ENCODE results near the gene BFSP2. TPM values are rescaled to one million over a fixed set of nuclear protein-coding genes. Genes with fewer than 3 reads are reported as not detected.
"Not testable (repeated sequence)": the region's sequence is repeated elsewhere in the genome, so short reads cannot be mapped to it uniquely, and the experiment has no call there.

BFSP2 gene
- total RNA-seq, 2 experiments from 2014 or later = 0.55 to 1.0 TPM

- POLR2A ChIA-PET = interaction anchor here (0.6 to 9.6 kb wide), 3 partner anchors 89 to 264 kb away, joined by 3 to 110 read pairs (median 3); partner anchors contain the start of genes CDV3 and TOPBP1
- Mint-ChIP-seq H3K4me3 (no peak overlapping the region), H3K27ac (no peak overlapping the region), H3K27me3 (no peaks in the 10 kb centered on the region), H3K9me3 (peaks cover 2% of the 10 kb centered on the region), H3K36me3 (ENCODE audit: low read depth) (peaks cover 2% of the 10 kb centered on the region), H3K4me1 (peaks cover 34% of the 10 kb centered on the region)
- CTCF ChIA-PET = interaction anchor here (2.0 to 4.6 kb wide), 3 partner anchors 33 to 90 kb away, joined by 6 to 23 read pairs (median 19); partner anchors contain the start of gene CDV3
- DNase-seq = no peak
Observed at GRCh38 chr3:133487204-133487603, 87.3 kb downstream of the BFSP2 start.

GRCh38 chr3:133487920-133488540, 88.2 kb downstream of the BFSP2 start:
- DNase-seq = peak; percentile 45
- Mint-ChIP-seq H3K4me3 (no peak overlapping the region), H3K27ac (no peak overlapping the region), H3K9me3 (peaks cover 2% of the 10 kb centered on the region), H3K27me3 (no peaks in the 10 kb centered on the region), H3K4me1 (peaks cover 42% of the 10 kb centered on the region), H3K36me3 (ENCODE audit: low read depth) (peaks cover 2% of the 10 kb centered on the region)
- ChIA-PET CTCF (interaction anchor here (0.6 to 4.6 kb wide), 13 partner anchors 8 to 330 kb away, joined by 3 to 23 read pairs (median 5); partner anchors contain the start of gene CDV3), POLR2A (interaction anchor here (0.6 to 9.6 kb wide), 4 partner anchors 9 to 263 kb away, joined by 3 to 110 read pairs (median 3); partner anchors contain the start of genes CDV3 and TOPBP1)

- H3K36me3 Mint-ChIP-seq (ENCODE audit: low read depth) = peaks cover 2% of the 10 kb centered on the region
- ChIA-PET CTCF (interaction anchor here (0.7 to 4.6 kb wide), 14 partner anchors 9 to 140 kb away, joined by 3 to 23 read pairs (median 4); partner anchors contain the start of gene CDV3), POLR2A (interaction anchor here (1.1 to 9.6 kb wide), 2 partner anchors 10 to 87 kb away, joined by 3 to 110 read pairs; partner anchors contain the start of gene CDV3)
- H3K27ac Mint-ChIP-seq = no peak overlapping the region
- no peak overlapping the region for H3K4me3 Mint-ChIP-seq
- no peaks in the 10 kb centered on the region for H3K27me3 Mint-ChIP-seq
- no peak for DNase-seq
- H3K9me3 Mint-ChIP-seq = peaks cover 2% of the 10 kb centered on the region
- H3K4me1 Mint-ChIP-seq = peaks cover 45% of the 10 kb centered on the region
Observed at GRCh38 chr3:133488785-133489367, 89.0 kb downstream of the BFSP2 start.

- no peak overlapping the region for H3K27ac Mint-ChIP-seq
- no peak overlapping the region for H3K4me3 Mint-ChIP-seq
- H3K9me3 Mint-ChIP-seq = peaks cover 2% of the 10 kb centered on the region
- DNase-seq = no peak
- POLR2A ChIA-PET = interaction anchor here (1.1 to 9.6 kb wide), 3 partner anchors 11 to 106 kb away, joined by 3 to 110 read pairs (median 4); partner anchors contain the start of gene CDV3
- peaks cover 2% of the 10 kb centered on the region for H3K36me3 Mint-ChIP-seq (ENCODE audit: low read depth)
- H3K4me1 Mint-ChIP-seq = peaks cover 45% of the 10 kb centered on the region
- H3K27me3 Mint-ChIP-seq = no peaks in the 10 kb centered on the region
- CTCF ChIA-PET = interaction anchor here (0.7 to 4.6 kb wide), 9 partner anchors 10 to 111 kb away, joined by 3 to 23 read pairs (median 4); partner anchors contain the start of gene CDV3
Observed at GRCh38 chr3:133489466-133490085, 89.7 kb downstream of the BFSP2 start.

- Mint-ChIP-seq H3K9me3 (peaks cover 2% of the 10 kb centered on the region), H3K36me3 (ENCODE audit: low read depth) (peaks cover 2% of the 10 kb centered on the region), H3K27ac (peak overlapping the region; percentile 60), H3K4me3 (no peak overlapping the region), H3K4me1 (peaks cover 45% of the 10 kb centered on the region), H3K27me3 (no peaks in the 10 kb centered on the region)
- ChIA-PET CTCF (interaction anchor here (0.6 to 4.6 kb wide), 4 partner anchors 14 to 82 kb away, joined by 3 to 19 read pairs (median 4); partner anchors contain the start of gene CDV3), POLR2A (interaction anchor here (0.9 to 9.6 kb wide), 4 partner anchors 15 to 104 kb away, joined by 3 to 110 read pairs (median 4); partner anchors contain the start of gene CDV3)
- peak; percentile 47 for DNase-seq
Observed at GRCh38 chr3:133490468-133491351, 90.9 kb downstream of the BFSP2 start.

- Mint-ChIP-seq H3K36me3 (ENCODE audit: low read depth) (peaks cover 2% of the 10 kb centered on the region), H3K9me3 (peaks cover 2% of the 10 kb centered on the region), H3K4me3 (no peak overlapping the region), H3K27ac (peak overlapping the region; percentile 60), H3K4me1 (peaks cover 45% of the 10 kb centered on the region), H3K27me3 (no peaks in the 10 kb centered on the region)
- CTCF ChIA-PET = interaction anchor here (1.0 to 1.4 kb wide), 2 partner anchors 16 to 17 kb away, joined by 3 to 4 read pairs; no protein-coding TSS in a partner anchor
- no peak for DNase-seq
- POLR2A ChIA-PET = interaction anchor here (9.6 kb wide), 1 partner anchor 84 kb away, joined by 110 read pairs; the partner anchor contains the start of gene CDV3
Observed at GRCh38 chr3:133491481-133492059, 91.7 kb downstream of the BFSP2 start.

GRCh38 chr3:133492159-133492741, 92.4 kb downstream of the BFSP2 start:
- no peak for DNase-seq

GRCh38 chr3:133494469-133494868, 94.6 kb downstream of the BFSP2 start:
- no peak overlapping the region for H3K4me3 Mint-ChIP-seq
- H3K9me3 Mint-ChIP-seq = no peaks in the 10 kb centered on the region
- ChIA-PET CTCF (no interaction called here), POLR2A (no interaction called here)
- no peaks in the 10 kb centered on the region for H3K36me3 Mint-ChIP-seq (ENCODE audit: low read depth)
- no peak overlapping the region for H3K27ac Mint-ChIP-seq
- H3K27me3 Mint-ChIP-seq = no peaks in the 10 kb centered on the region
- H3K4me1 Mint-ChIP-seq = peaks cover 43% of the 10 kb centered on the region
- no peak for DNase-seq

More at GRCh38 chr3:133492159-133492741, 92.4 kb downstream of the BFSP2 start:
- Mint-ChIP-seq H3K27ac (peak overlapping the region; percentile 21), H3K27me3 (no peaks in the 10 kb centered on the region), H3K9me3 (no peaks in the 10 kb centered on the region), H3K36me3 (ENCODE audit: low read depth) (no peaks in the 10 kb centered on the region), H3K4me1 (peaks cover 45% of the 10 kb centered on the region), H3K4me3 (no peak overlapping the region)
- CTCF ChIA-PET = interaction anchor here (1.0 kb wide), 1 partner anchor 17 kb away, joined by 3 read pairs; no protein-coding TSS in a partner anchor
- POLR2A ChIA-PET = interaction anchor here (9.6 kb wide), 1 partner anchor 84 kb away, joined by 110 read pairs; the partner anchor contains the start of gene CDV3

- POLR2A ChIA-PET = not testable (repeated sequence)
- CTCF ChIA-PET = interaction anchor here (2.0 kb wide), 1 partner anchor 13 kb away, joined by 5 read pairs; no protein-coding TSS in a partner anchor
Observed at GRCh38 chr3:133502542-133502941, 102.7 kb downstream of the BFSP2 start.

GRCh38 chr3:133503409-133503808, 103.6 kb downstream of the BFSP2 start:
- Mint-ChIP-seq H3K27me3 (peaks cover 5% of the 10 kb centered on the region), H3K9me3 (no peaks in the 10 kb centered on the region), H3K36me3 (ENCODE audit: low read depth) (no peaks in the 10 kb centered on the region), H3K27ac (no peak overlapping the region), H3K4me3 (no peak overlapping the region), H3K4me1 (peaks cover 27% of the 10 kb centered on the region)
- CTCF ChIA-PET = interaction anchor here (2.0 kb wide), 1 partner anchor 14 kb away, joined by 5 read pairs; no protein-coding TSS in a partner anchor
- DNase-seq = no peak
- POLR2A ChIA-PET = interaction anchor here (2.6 kb wide), 1 partner anchor 71 kb away, joined by 10 read pairs; no protein-coding TSS in a partner anchor

More at GRCh38 chr3:133502542-133502941, 102.7 kb downstream of the BFSP2 start:
- not testable (repeated sequence) for H3K9me3 Mint-ChIP-seq; H3K36me3 Mint-ChIP-seq (ENCODE audit: low read depth); DNase-seq; H3K27me3 Mint-ChIP-seq; H3K4me3 Mint-ChIP-seq; H3K27ac Mint-ChIP-seq
- peaks cover 27% of the 10 kb centered on the region for H3K4me1 Mint-ChIP-seq

- no peak for DNase-seq
- ChIA-PET POLR2A (interaction anchor here (2.6 kb wide), 1 partner anchor 70 kb away, joined by 10 read pairs; no protein-coding TSS in a partner anchor), CTCF (interaction anchor here (0.7 kb wide), 1 partner anchor 73 kb away, joined by 3 read pairs; no protein-coding TSS in a partner anchor)
- Mint-ChIP-seq H3K4me3 (no peak overlapping the region), H3K9me3 (no peaks in the 10 kb centered on the region), H3K27ac (no peak overlapping the region), H3K27me3 (peaks cover 5% of the 10 kb centered on the region), H3K4me1 (peaks cover 22% of the 10 kb centered on the region), H3K36me3 (ENCODE audit: low read depth) (no peaks in the 10 kb centered on the region)
Observed at GRCh38 chr3:133504736-133505135, 104.9 kb downstream of the BFSP2 start.
